Esophagus squamous epithelium (tissue), 5 donors: ENCODE results near the gene TMTC2. TPM values are rescaled to one million over a fixed set of nuclear protein-coding genes. Genes with fewer than 3 reads are reported as not detected.

ENCODE experiments used
- DNase-seq: peaks from one replicate; lab custom pipeline; 2025; lab: John Stamatoyannopoulos, UW
- H3K27ac ChIP-seq, 4 donors: fragments of 200-600 bp; sonication (generic); one replicate each; pipeline ENCODE4 v1.5.1; 2016 to 2019; ENCODE audit warnings: mild to moderate bottlenecking in 1 of 4
- H3K27me3 ChIP-seq, 4 donors: fragments of 200-600 bp; sonication (generic); 1 replicate in 3 of 4; 2 replicates in 1 of 4; pipeline versions ENCODE4 v1.5.1 to v1.6.0; 2017 to 2021; ENCODE audit warnings: antibody characterized with exemption in 1 of 4
- H3K36me3 ChIP-seq, 3 donors: fragments of 200-600 bp; sonication (generic); one replicate each; pipeline ENCODE4 v1.5.1; 2016 to 2019
- H3K4me1 ChIP-seq, 3 donors: fragments of 200-600 bp; sonication (generic); one replicate each; pipeline ENCODE4 v1.5.1; 2017 to 2019
- H3K4me3 ChIP-seq, 4 donors: fragments of 200-600 bp; sonication (generic); 1 replicate in 3 of 4; 2 replicates in 1 of 4; pipeline ENCODE4 v1.5.1; 2016 to 2019; ENCODE audit warnings: mild to moderate bottlenecking in 2 of 4, moderate library complexity in 1 of 4
- H3K9me3 ChIP-seq, 3 donors: fragments of 200-600 bp; sonication (generic); one replicate each; pipeline ENCODE4 v1.5.1; 2016 to 2019
- CTCF ChIP-seq, 6 experiments: fragments of 450-650 bp in 4 of 6; fragments of 200-600 bp in 2 of 6; sonication (generic) in 2 of 6; IDR thresholded peaks; one replicate each; pipeline ENCODE4 v1.5.1; 2016 to 2019; ENCODE audit warnings: antibody characterized with exemption in 6 of 6, mild to moderate bottlenecking in 4 of 6, moderate library complexity in 4 of 6
- POLR2A ChIP-seq, 4 donors: fragments of 450-650 bp; IDR thresholded peaks; one replicate each; pipeline ENCODE4 v1.6.1; 2017; ENCODE audit warnings: antibody characterized with exemption in 4 of 4, mild to moderate bottlenecking in 4 of 4, moderate library complexity in 3 of 4
- WGBS, 2 donors: methylation state at CpG; one replicate each; pipeline ENCODE4 v1.1.5; 2018; 5-methylcytosine and 5-hydroxymethylcytosine counted together
- intact Hi-C: fragments of 100-400 bp; cut with DNase I; formaldehyde crosslinking; loops from one replicate; pipeline ENCODE4 v1.15.0; 2022
- total RNA-seq, 4 donors: library from RNA; depleted of rRNA; stranded (reverse); fragments of >200 nt; gene quantifications; one replicate each; pipeline ENCODE4 v1.1.0, GENCODE V29; 2016
- donor health status: DM: yes; HTN: yes; CAD: no.

The TMTC2 gene
- total RNA-seq, 4 donors from 2014 or later = 18.3 to 27.0 (median 21.8) TPM

- WGBS, 2 donors = 79 to 83% methylated on average over 5 of the region's 5 CpGs
- H3K9me3 ChIP-seq = no peaks in the 10 kb centered on the region
Measured at GRCh38 chr12:82904219-82904790, 217.6 kb downstream of the TMTC2 start.

DNA sequence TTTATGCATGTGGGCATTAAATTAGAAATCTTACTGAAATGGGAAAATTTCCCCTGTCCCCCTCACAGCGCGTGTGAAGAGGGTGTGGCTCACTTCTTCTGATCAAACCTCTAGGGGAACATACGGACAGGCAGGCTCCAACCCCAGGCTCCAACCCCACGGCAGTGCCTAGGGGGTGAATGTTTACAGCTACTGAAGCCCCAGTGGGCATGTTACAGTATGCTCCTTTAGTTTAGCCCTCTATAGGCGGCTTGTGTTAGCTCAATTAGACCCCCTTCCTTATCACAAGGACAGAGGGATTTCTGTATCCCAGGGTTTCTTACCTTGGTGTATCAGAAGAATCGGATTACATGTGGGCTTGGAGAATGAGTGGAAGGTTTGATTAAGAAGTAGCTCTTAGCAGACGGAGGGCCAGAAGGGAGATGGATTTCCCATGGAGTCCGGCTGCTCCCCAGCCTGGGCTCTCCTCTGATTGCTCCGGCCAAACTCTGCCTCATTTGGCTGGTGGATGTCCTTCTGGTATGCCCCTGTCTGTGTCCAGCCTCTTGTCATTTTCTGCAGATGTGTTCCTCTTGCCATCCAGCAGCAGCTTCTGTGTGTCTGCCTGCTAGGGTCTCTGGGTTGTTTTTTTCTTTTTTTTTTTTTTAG lies 223.7 kb downstream of the TMTC2 start:
- WGBS, 2 donors = 89 to 94% methylated on average over 8 to 9 of the region's 9 CpGs
- no peaks in the 10 kb centered on the region for H3K36me3 ChIP-seq
- intact Hi-C loops = no loop called here
- H3K27me3 ChIP-seq = no peaks in the 10 kb centered on the region
- H3K4me3 ChIP-seq = no peak overlapping the region
- DNase-seq = no peak
- TF ChIP-seq POLR2A (IDR thresholded peaks at IDR 0.05) (no peak), CTCF (IDR thresholded peaks at IDR 0.05) (no peak)
- H3K4me1 ChIP-seq = peaks cover 0 to 26% (median 0%) of the 10 kb centered on the region in 3 donors
- H3K9me3 ChIP-seq = no peaks in the 10 kb centered on the region
- H3K27ac ChIP-seq = no peak overlapping the region

More at GRCh38 chr12:82904219-82904790, 217.6 kb downstream of the TMTC2 start:
- Histone ChIP-seq H3K4me1 (peaks cover 0 to 7% (median 0%) of the 10 kb centered on the region in 3 donors), H3K27ac (no peak overlapping the region), H3K36me3 (no peaks in the 10 kb centered on the region), H3K27me3 (no peaks in the 10 kb centered on the region), H3K4me3 (no peak overlapping the region)
- intact Hi-C loops = no loop called here
- TF ChIP-seq CTCF (IDR thresholded peaks at IDR 0.05) (no peak), POLR2A (IDR thresholded peaks at IDR 0.05) (no peak)
- no peak for DNase-seq

GRCh38 chr12:82912406-82912805 lies 225.7 kb downstream of the TMTC2 start:
- no peak for DNase-seq
- WGBS, 2 donors = 27 to 47% methylated on average over 1 of the region's 1 CpG
- peaks cover 0 to 20% (median 0%) of the 10 kb centered on the region in 3 donors for H3K4me1 ChIP-seq
- intact Hi-C loops = no loop called here
- no peaks in the 10 kb centered on the region for H3K36me3 ChIP-seq
- H3K4me3 ChIP-seq = no peak overlapping the region
- H3K27me3 ChIP-seq = no peaks in the 10 kb centered on the region
- TF ChIP-seq CTCF (IDR thresholded peaks at IDR 0.05) (no peak), POLR2A (IDR thresholded peaks at IDR 0.05) (no peak)
- no peaks in the 10 kb centered on the region for H3K9me3 ChIP-seq
- H3K27ac ChIP-seq = peak overlapping the region in 2 of 4 donors; percentile 13 to 17

DNA sequence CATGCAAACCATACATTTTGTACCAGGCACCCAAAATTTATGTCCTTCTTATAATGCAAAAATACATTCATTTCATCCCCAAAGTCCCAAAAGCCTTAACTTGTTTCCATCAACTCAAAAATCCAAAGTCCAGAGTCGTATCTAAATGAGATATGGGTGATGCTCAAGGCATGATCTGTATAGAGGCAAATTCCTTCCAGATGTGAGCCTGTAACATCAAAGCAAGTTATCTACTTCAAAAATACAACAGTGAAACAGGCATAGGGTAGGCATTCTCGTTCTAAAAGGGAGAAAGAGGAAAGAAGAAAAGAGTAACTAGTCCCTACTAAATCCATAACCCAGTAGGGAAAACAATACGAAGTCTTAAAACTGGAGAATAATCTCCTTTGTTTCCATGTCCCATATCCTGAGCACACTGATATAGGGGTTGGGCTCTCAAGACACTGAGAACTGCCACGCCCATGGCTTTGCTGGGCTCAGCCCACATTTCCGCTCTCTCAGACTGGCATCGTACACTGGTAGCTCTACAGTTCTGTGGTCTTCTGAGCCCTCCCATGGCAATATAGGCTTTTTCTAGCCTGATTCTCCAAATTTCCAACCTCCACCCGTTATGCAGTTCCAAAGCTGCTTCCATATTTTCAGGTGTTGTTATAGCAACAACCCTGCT lies 232.8 kb downstream of the TMTC2 start:
- Histone ChIP-seq H3K4me1 (no peaks in the 10 kb centered on the region), H3K36me3 (no peaks in the 10 kb centered on the region), H3K27ac (no peak overlapping the region), H3K9me3 (no peaks in the 10 kb centered on the region), H3K27me3 (no peaks in the 10 kb centered on the region), H3K4me3 (no peak overlapping the region)
- DNase-seq = no peak
- WGBS, 2 donors = 84% methylated on average over 7 of the region's 7 CpGs
- TF ChIP-seq POLR2A (IDR thresholded peaks at IDR 0.05) = no peak
- intact Hi-C loops = no loop called here

DNA sequence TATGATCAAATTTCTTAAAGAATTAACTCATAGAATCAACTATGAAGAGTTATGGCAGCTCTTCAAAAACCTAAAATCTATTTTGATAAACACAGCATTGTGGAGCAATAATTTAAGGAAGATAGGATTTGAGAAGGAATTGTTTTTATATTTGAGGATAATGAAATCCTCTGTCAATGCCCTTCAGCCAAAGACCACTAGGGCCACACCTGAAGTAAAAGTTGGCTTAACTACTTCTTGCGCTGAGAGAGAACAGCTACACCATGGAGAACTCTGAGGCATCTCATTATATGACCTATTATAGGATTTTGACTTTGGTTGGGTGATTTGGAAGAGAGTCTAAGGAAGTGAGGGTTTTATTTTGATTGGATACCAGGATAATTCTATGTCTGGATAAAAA lies 237.2 kb downstream of the TMTC2 start:
- H3K27ac ChIP-seq = no peak overlapping the region
- H3K9me3 ChIP-seq = no peaks in the 10 kb centered on the region
- no peak for DNase-seq
- H3K4me3 ChIP-seq = no peak overlapping the region
- H3K4me1 ChIP-seq = no peaks in the 10 kb centered on the region
- TF ChIP-seq POLR2A (IDR thresholded peaks at IDR 0.05) (no peak), CTCF (IDR thresholded peaks at IDR 0.05) (no peak)
- intact Hi-C loops = no loop called here
- 95 to 100% methylated on average over 1 of the region's 1 CpG for WGBS, 2 donors
- no peaks in the 10 kb centered on the region for H3K27me3 ChIP-seq
- H3K36me3 ChIP-seq = no peaks in the 10 kb centered on the region
